Heart left ventricle (tissue), 13 donors: ENCODE results near the gene UGDH.

ENCODE experiments used
- POLR2A ChIP-seq, 2 donors: fragments of 450-650 bp; IDR thresholded peaks; one replicate each; pipeline ENCODE4 v1.6.1; 2017; ENCODE audit warnings: antibody characterized with exemption in 2 of 2, mild to moderate bottlenecking in 2 of 2, moderate library complexity in 2 of 2
- TF ChIP-seq, protein P1 (sequence below), 12 donors: fragments of 200-600 bp; sonication (generic) in 4 of 12; IDR thresholded peaks; one replicate each; pipeline versions ENCODE4 v1.5.0 to v1.8.0; 2018 to 2022; ENCODE audit warnings: antibody characterized with exemption in 12 of 12, mild to moderate bottlenecking in 5 of 12
- donor health status: ischemic (EF 13 %, LVEDD 7.1; RV severe dilation, severe dysfunction).
- donor health status: DM: no; HTN: yes; CAD: no.
- donor health status: DM: no; HTN: no; CAD: no.
- donor health status: ischemic (EF 25% LVEDD 6.9; RV normal size, moderate dysfunction).
- donor health status: ischemic (EF 25% LVEDD 5.7; RV mildly dilated, moderate dysfunction).
- donor health status: ischemic (EF 35%, LVEDD 5.7; RV mildly dilated, moderate dysfunction).
- donor health status: nonischemic (EF 11% LVEDD 7.7; RV severe dilation, severe dysfunction).
- donor health status: DM: yes; HTN: yes; CAD: no.
- donor health status: PGD.
- donor health status: ischemic (EF 29% LVEDD 5.4; RV normal size, mild dysfunction).
- donor health status: nonischemic (EF 23%, LVEDD 6.1; RV moderate dilation, normal function).

DNA sequence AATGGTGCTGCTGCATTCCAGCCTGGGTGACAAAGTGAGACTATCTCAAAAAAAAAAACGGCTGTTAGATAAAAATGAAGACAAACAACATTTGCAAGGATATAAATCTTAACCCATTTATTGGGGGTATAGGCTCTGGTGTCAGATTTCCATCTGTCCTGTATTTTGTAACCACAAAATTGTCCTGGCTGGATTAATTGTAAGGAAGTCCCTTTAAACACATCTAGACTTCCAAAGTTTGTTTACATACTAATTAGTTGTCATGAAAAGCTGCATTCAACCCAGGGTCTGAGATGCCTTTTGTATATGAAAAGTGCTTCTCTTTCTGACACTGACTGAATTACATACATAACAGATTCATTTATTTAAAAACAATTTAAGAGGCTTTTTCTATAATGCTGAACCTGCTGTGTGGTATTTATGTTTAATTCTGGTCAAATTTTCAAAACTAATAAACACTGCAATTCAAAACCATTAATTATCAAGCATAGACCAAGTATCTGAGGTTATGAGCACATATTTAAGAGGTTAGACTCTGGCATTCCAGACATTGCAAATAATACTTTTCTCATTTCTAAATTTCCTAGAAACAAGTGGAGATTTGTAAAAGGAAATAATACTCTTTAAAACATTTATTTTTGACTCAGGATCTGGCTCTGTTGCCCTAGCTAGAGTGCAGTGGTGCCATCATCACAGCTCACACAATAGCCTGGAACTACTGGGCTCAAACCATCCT lies 17.5 kb upstream of the UGDH start:
- TF ChIP-seq, protein P1, sequence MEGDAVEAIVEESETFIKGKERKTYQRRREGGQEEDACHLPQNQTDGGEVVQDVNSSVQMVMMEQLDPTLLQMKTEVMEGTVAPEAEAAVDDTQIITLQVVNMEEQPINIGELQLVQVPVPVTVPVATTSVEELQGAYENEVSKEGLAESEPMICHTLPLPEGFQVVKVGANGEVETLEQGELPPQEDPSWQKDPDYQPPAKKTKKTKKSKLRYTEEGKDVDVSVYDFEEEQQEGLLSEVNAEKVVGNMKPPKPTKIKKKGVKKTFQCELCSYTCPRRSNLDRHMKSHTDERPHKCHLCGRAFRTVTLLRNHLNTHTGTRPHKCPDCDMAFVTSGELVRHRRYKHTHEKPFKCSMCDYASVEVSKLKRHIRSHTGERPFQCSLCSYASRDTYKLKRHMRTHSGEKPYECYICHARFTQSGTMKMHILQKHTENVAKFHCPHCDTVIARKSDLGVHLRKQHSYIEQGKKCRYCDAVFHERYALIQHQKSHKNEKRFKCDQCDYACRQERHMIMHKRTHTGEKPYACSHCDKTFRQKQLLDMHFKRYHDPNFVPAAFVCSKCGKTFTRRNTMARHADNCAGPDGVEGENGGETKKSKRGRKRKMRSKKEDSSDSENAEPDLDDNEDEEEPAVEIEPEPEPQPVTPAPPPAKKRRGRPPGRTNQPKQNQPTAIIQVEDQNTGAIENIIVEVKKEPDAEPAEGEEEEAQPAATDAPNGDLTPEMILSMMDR (IDR thresholded peaks at IDR 0.05) = no peak
- no peak for TF ChIP-seq POLR2A (IDR thresholded peaks at IDR 0.05)
